Adipocyte (in vitro differentiated cells): ENCODE measurements around the gene KLF16.

Source experiments
- DNase-seq: peaks from one replicate; pipeline ENCODE4 v3.0.0-alpha.2; 2015; ENCODE audit warnings: low read depth
- H3K27me3 ChIP-seq: replicated peaks from 2 replicates; pipeline ENCODE4 v1.7.0; 2013; ENCODE audit warnings: mild to moderate bottlenecking, low read length, moderate library complexity; ENCODE audit not compliant: control insufficient read depth, insufficient read depth
- H3K36me3 ChIP-seq: 2 replicates; pipeline ENCODE4 v1.7.0; 2013; ENCODE audit warnings: low read length, mild to moderate bottlenecking, moderate library complexity; ENCODE audit not compliant: control insufficient read depth, insufficient read depth, severe bottlenecking
- H3K4me1 ChIP-seq: 2 replicates; pipeline ENCODE4 v1.7.0; 2013; ENCODE audit warnings: mild to moderate bottlenecking, low read length, moderate library complexity; ENCODE audit not compliant: control insufficient read depth, insufficient read depth
- H3K4me3 ChIP-seq: 2 replicates; pipeline ENCODE4 v1.7.0; 2013; ENCODE audit warnings: mild to moderate bottlenecking, low read length, moderate library complexity
- H3K9ac ChIP-seq: 2 replicates; pipeline ENCODE4 v1.7.0; 2013; ENCODE audit warnings: mild to moderate bottlenecking, low read length, moderate library complexity
- H3K9me3 ChIP-seq: 2 replicates; pipeline ENCODE4 v1.7.0; 2013; ENCODE audit warnings: mild to moderate bottlenecking, low read length, moderate library complexity; ENCODE audit not compliant: control insufficient read depth

Gene KLF16

DNA sequence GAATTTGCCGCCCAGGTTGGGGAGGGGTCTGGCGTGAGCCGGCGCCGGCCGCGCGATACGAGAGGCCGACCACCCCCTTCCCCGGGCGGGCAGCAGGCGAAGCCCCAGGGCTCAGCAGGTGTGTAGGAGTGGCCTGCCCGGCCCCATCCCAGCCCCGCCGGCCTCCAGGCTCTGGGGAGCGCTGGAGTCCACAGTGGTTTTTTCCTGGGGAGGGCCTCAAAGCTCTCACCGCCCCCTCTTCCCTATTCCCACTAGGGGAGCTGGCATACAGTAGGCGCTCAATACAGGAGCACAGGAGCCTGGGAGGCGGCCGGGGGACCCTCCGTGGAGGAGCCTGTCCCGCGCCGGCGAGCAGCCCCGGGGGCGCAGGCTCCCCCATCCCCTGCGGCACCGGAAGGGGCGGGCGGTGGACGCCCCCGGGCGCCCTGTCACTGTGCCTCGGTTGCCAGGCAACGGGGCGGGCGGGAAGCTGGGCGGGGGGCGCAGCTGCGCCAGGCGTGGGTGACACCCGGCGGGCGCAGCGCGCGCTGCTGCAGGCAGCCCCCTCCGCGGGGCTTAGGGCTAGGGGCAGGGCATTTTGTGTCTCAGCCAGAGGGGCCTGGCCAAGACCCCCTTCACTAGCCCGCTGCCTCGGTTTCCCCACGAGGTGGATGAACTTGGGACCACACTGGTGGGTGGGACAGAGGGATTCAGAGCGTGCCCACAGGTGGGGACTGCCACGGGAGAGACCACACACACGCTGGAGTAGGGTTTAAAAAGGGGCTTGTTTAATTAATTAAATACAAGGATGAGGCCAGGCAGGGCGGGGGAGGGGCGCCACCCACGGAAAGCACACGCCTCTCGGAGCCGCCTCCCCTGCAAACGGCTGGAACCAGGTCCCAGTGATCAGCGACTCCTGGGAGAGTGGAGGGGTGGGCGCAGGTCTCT lies 11.5 kb downstream of the KLF16 start:
- H3K27me3 ChIP-seq, result no peaks in the 10 kb centered on the region
- H3K9ac ChIP-seq, result no peak overlapping the region
- peaks cover 24% of the 10 kb centered on the region for H3K4me1 ChIP-seq
- no peaks in the 10 kb centered on the region for H3K9me3 ChIP-seq
- no peak overlapping the region for H3K4me3 ChIP-seq
- no peak for DNase-seq
- H3K36me3 ChIP-seq, result no peaks in the 10 kb centered on the region

GRCh38 chr19:1850809-1851653 lies 12.3 kb downstream of the KLF16 start:
- Histone ChIP-seq H3K4me3 (no peak overlapping the region), H3K4me1 (peaks cover 26% of the 10 kb centered on the region), H3K36me3 (no peaks in the 10 kb centered on the region), H3K9ac (no peak overlapping the region), H3K9me3 (no peaks in the 10 kb centered on the region), H3K27me3 (no peaks in the 10 kb centered on the region)
- no peak for DNase-seq

GRCh38 chr19:1849886-1850398 lies 13.4 kb downstream of the KLF16 start:
- Histone ChIP-seq H3K9me3 (no peaks in the 10 kb centered on the region), H3K36me3 (no peaks in the 10 kb centered on the region), H3K4me1 (peaks cover 25% of the 10 kb centered on the region), H3K27me3 (no peaks in the 10 kb centered on the region), H3K4me3 (no peak overlapping the region), H3K9ac (no peak overlapping the region)
- no peak for DNase-seq

GRCh38 chr19:1849132-1849474 lies 14.3 kb downstream of the KLF16 start:
- Histone ChIP-seq H3K9ac (no peak overlapping the region), H3K27me3 (no peaks in the 10 kb centered on the region), H3K4me1 (peaks cover 31% of the 10 kb centered on the region), H3K36me3 (no peaks in the 10 kb centered on the region), H3K9me3 (no peaks in the 10 kb centered on the region), H3K4me3 (no peak overlapping the region)
- no peak for DNase-seq

- Histone ChIP-seq H3K36me3 (no peaks in the 10 kb centered on the region), H3K4me1 (peaks cover 31% of the 10 kb centered on the region), H3K9me3 (no peaks in the 10 kb centered on the region), H3K27me3 (no peaks in the 10 kb centered on the region), H3K4me3 (peak within 1 kb of the TSS; percentile 94), H3K9ac (peak within 1 kb of the TSS; percentile 99)
- DNase-seq, result peak; percentile 96
These were observed 14.8 kb downstream of the KLF16 start, which contains the start of gene REXO1 for GRCh38 chr19:1848399-1849131. REXO1 (minus strand) TSS chr19:1848483; CDS start chr19:1848358, 125 bp downstream.

GRCh38 chr19:1847684-1848398 lies 15.5 kb downstream of the KLF16 start:
- peak overlapping the region; percentile 94 for H3K4me3 ChIP-seq
- no peaks in the 10 kb centered on the region for H3K36me3 ChIP-seq
- H3K4me1 ChIP-seq, result peaks cover 31% of the 10 kb centered on the region
- peak overlapping the region; percentile 99 for H3K9ac ChIP-seq
- no peaks in the 10 kb centered on the region for H3K27me3 ChIP-seq
- no peaks in the 10 kb centered on the region for H3K9me3 ChIP-seq
- DNase-seq, result peak; percentile 85

- no peaks in the 10 kb centered on the region for H3K36me3 ChIP-seq
- no peak for DNase-seq
- peak overlapping the region; percentile 99 for H3K9ac ChIP-seq
- no peaks in the 10 kb centered on the region for H3K27me3 ChIP-seq
- no peaks in the 10 kb centered on the region for H3K9me3 ChIP-seq
- H3K4me1 ChIP-seq, result peaks cover 31% of the 10 kb centered on the region
- H3K4me3 ChIP-seq, result peak overlapping the region; percentile 94
These were observed 16.1 kb downstream of the KLF16 start for GRCh38 chr19:1847348-1847683.

DNA sequence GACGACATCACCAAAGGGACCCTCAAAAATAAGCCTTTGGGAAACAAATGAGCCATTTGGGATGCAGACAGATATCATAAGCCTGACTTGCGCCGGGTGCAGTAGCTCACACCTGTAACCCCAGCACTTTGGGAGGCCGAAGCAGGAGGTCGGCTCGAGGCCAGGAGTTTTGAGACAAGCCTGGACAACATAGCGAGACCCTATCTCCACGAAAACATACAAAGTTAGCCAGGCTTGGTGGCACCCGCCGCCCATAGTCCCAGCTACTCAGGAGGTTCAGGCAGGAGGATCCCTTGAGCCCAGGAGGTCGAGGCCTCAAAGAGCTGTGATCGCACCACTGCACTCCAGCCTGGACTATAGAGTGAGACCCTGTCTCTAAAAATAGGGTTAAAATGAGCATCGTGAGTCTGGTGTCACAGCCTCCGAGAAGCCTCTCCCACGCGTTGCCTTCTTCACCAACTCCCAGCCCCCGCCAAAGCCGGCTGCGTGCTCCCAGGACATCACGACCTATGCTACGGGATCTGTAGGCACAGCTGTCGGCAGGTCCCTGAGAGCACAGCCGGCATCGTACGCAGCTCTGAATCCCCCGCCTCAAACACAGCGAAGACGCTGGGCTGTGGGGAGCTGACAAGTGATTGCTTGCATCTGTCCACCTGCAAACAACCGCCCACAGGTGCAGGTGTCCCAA lies 16.7 kb downstream of the KLF16 start:
- Histone ChIP-seq H3K9ac (peak overlapping the region; percentile 99), H3K4me3 (peak overlapping the region; percentile 94), H3K27me3 (no peaks in the 10 kb centered on the region), H3K4me1 (peaks cover 31% of the 10 kb centered on the region), H3K36me3 (no peaks in the 10 kb centered on the region), H3K9me3 (no peaks in the 10 kb centered on the region)
- no peak for DNase-seq

- Histone ChIP-seq H3K4me3 (no peak overlapping the region), H3K9ac (peak overlapping the region; percentile 99), H3K27me3 (no peaks in the 10 kb centered on the region), H3K9me3 (no peaks in the 10 kb centered on the region), H3K4me1 (peaks cover 33% of the 10 kb centered on the region), H3K36me3 (no peaks in the 10 kb centered on the region)
- DNase-seq, result no peak
These were observed 17.7 kb downstream of the KLF16 start for GRCh38 chr19:1845642-1846041.

GRCh38 chr19:1845125-1845515 lies 18.3 kb downstream of the KLF16 start:
- Histone ChIP-seq H3K27me3 (no peaks in the 10 kb centered on the region), H3K4me3 (no peak overlapping the region), H3K36me3 (no peaks in the 10 kb centered on the region), H3K4me1 (peaks cover 33% of the 10 kb centered on the region), H3K9ac (no peak overlapping the region), H3K9me3 (no peaks in the 10 kb centered on the region)
- DNase-seq, result no peak
